H1 (cell line): ENCODE measurements around the gene PLPP4. TPM values are rescaled to one million over a fixed set of nuclear protein-coding genes. Genes with fewer than 3 reads are reported as not detected.

Experiments
- CTCF ChIA-PET: fragments of 300-600 bp; sonication (Branson Sonifier 250); formaldehyde crosslinking; loops from one replicate; lab custom pipeline; 2021; ENCODE audit not compliant: partially characterized antibody; lab: Charles Lee
- POLR2A ChIA-PET: fragments of 300-600 bp; sonication (Branson Sonifier 250); formaldehyde crosslinking; loops from one replicate; lab custom pipeline; 2021; ENCODE audit warnings: inconsistent platforms; ENCODE audit not compliant: partially characterized antibody; lab: Charles Lee
- DNase-seq, 2 experiments: peaks; one replicate each; pipeline versions ENCODE4 v3.0.0 to v3.0.0-alpha.2; 2010 to 2022; ENCODE audit warnings: low spot score in 2 of 2, low read depth in 1 of 2, mixed read lengths in 1 of 2
- FAIRE-seq: peaks from 2 replicates; lab custom pipeline; 2011; peaks lifted over from hg19 to GRCh38; lab: Jason Lieb, UNC
- H2AFZ ChIP-seq: 2 replicates; pipeline ENCODE4 v1.8.1; 2012; ENCODE audit warnings: low read length, inconsistent platforms
- H2AK5ac ChIP-seq: 2 replicates; pipeline ENCODE4 v1.6.1; 2013; ENCODE audit warnings: low read depth, low read length
- H2BK120ac ChIP-seq: replicated peaks from 2 replicates; pipeline ENCODE3; 2013; ENCODE audit warnings: low read depth, low read length, inconsistent platforms
- H2BK12ac ChIP-seq: 2 replicates; pipeline ENCODE4 v1.6.1; 2013; ENCODE audit warnings: low read depth, low read length
- H2BK15ac ChIP-seq: 2 replicates; pipeline ENCODE4 v1.6.1; 2013; ENCODE audit warnings: low read length
- H2BK20ac ChIP-seq: 2 replicates; pipeline ENCODE4 v1.6.1; 2013; ENCODE audit warnings: low read length
- H2BK5ac ChIP-seq: 2 replicates; pipeline ENCODE4 v1.6.1; 2013; ENCODE audit warnings: low read depth, low read length
- H3K14ac ChIP-seq: 2 replicates; pipeline ENCODE4 v1.6.1; 2013; ENCODE audit warnings: inconsistent platforms; ENCODE audit not compliant: insufficient read length
- H3K18ac ChIP-seq: 2 replicates; pipeline ENCODE4 v1.6.1; 2013; ENCODE audit warnings: low read length; ENCODE audit errors: extremely low read depth
- H3K23ac ChIP-seq: 2 replicates; pipeline ENCODE4 v1.6.1; 2013; ENCODE audit warnings: inconsistent platforms; ENCODE audit not compliant: insufficient read length
- H3K23me2 ChIP-seq: 2 replicates; pipeline ENCODE4 v1.6.1; 2013; ENCODE audit warnings: low read depth, low read length
- H3K27ac ChIP-seq: 2 replicates; pipeline ENCODE4 v1.6.1; 2011; ENCODE audit warnings: low read depth, low read length, inconsistent platforms
- H3K27me3 ChIP-seq, 4 experiments: replicated peaks in 1 of 4; 1 replicate in 1 of 4; 2 replicates in 3 of 4; pipeline versions ENCODE4 v1.6.1 to v1.8.1; 2011 to 2013; ENCODE audit warnings: low read length in 3 of 4, mild to moderate bottlenecking in 3 of 4, inconsistent platforms in 2 of 4, mixed read lengths in 2 of 4, moderate library complexity in 1 of 4; ENCODE audit not compliant: control insufficient read depth in 3 of 4, insufficient read depth in 3 of 4; ENCODE audit errors: extremely low read depth in 1 of 4
- H3K36me3 ChIP-seq, 4 experiments: 2 replicates each; pipeline versions ENCODE4 v1.6.1 to v1.8.1; 2011 to 2013; ENCODE audit warnings: mild to moderate bottlenecking in 4 of 4, low read length in 3 of 4, moderate library complexity in 2 of 4, control low read depth in 1 of 4, inconsistent platforms in 1 of 4; ENCODE audit not compliant: insufficient read depth in 4 of 4, control insufficient read depth in 2 of 4
- H3K4ac ChIP-seq: replicated peaks from 2 replicates; pipeline ENCODE3; 2013; ENCODE audit warnings: low read length, low read depth, mixed read lengths, inconsistent platforms; ENCODE audit not compliant: insufficient read length
- H3K4me1 ChIP-seq, 4 experiments: replicated peaks in 1 of 4; 1 replicate in 1 of 4; 2 replicates in 3 of 4; pipeline versions ENCODE4 v1.6.1 to v1.8.1; 2011 to 2013; ENCODE audit warnings: low read length in 3 of 4, inconsistent platforms in 2 of 4, mixed read lengths in 1 of 4; ENCODE audit not compliant: insufficient read depth in 4 of 4, control insufficient read depth in 3 of 4
- H3K4me2 ChIP-seq, 2 experiments: 2 replicates each; pipeline versions ENCODE4 v1.6.1 to v1.8.1; 2011 to 2013; ENCODE audit warnings: low read depth in 2 of 2, low read length in 2 of 2, control low read depth in 1 of 2, inconsistent platforms in 1 of 2, mild to moderate bottlenecking in 1 of 2; ENCODE audit not compliant: insufficient read depth in 1 of 2
- H3K4me3 ChIP-seq, 4 experiments: fragments of 200-600, 300-600 bp in 1 of 4; sonication (generic), shearing (Covaris generic), sonication (Bioruptor Twin) in 1 of 4; 2 replicates each; pipeline versions ENCODE4 v1.5.1 to v1.8.1; 2011 to 2016; ENCODE audit warnings: low read length in 4 of 4, low read depth in 3 of 4, control low read depth in 2 of 4, inconsistent platforms in 2 of 4, mild to moderate bottlenecking in 2 of 4, mixed read lengths in 1 of 4, moderate library complexity in 1 of 4; ENCODE audit not compliant: insufficient read depth in 2 of 4; ENCODE audit errors: extremely low read depth in 1 of 4
- H3K56ac ChIP-seq: replicated peaks from 2 replicates; pipeline ENCODE3; 2013; ENCODE audit warnings: low read depth, mild to moderate bottlenecking, mixed read lengths, low read length, inconsistent platforms; ENCODE audit not compliant: insufficient read length
- H3K79me1 ChIP-seq: 2 replicates; pipeline ENCODE4 v1.6.1; 2013; ENCODE audit warnings: low read depth, low read length, control low read depth
- H3K79me2 ChIP-seq, 2 experiments: 2 replicates each; pipeline versions ENCODE4 v1.6.1 to v1.8.1; 2012 to 2013; ENCODE audit warnings: low read length in 2 of 2, mild to moderate bottlenecking in 2 of 2, inconsistent platforms in 1 of 2; ENCODE audit not compliant: insufficient read depth in 2 of 2, control insufficient read depth in 1 of 2
- H3K9ac ChIP-seq, 4 experiments: replicated peaks in 1 of 4; 1 replicate in 1 of 4; 2 replicates in 3 of 4; pipeline versions ENCODE4 v1.6.1 to v1.8.1; 2011 to 2013; ENCODE audit warnings: low read depth in 3 of 4, low read length in 3 of 4, control low read depth in 2 of 4, mild to moderate bottlenecking in 2 of 4, moderate library complexity in 2 of 4, inconsistent platforms in 1 of 4; ENCODE audit errors: extremely low read depth in 1 of 4
- H3K9me3 ChIP-seq, 2 experiments: 2 replicates each; pipeline versions ENCODE4 v1.6.1 to v1.8.1; 2012 to 2013; ENCODE audit warnings: mild to moderate bottlenecking in 2 of 2, moderate library complexity in 2 of 2, control low read depth in 1 of 2, inconsistent platforms in 1 of 2, low read depth in 1 of 2, low read length in 1 of 2, mixed read lengths in 1 of 2; ENCODE audit not compliant: insufficient read depth in 2 of 2
- H4K20me1 ChIP-seq, 2 experiments: replicated peaks in 1 of 2; 2 replicates each; pipeline versions ENCODE3 to v1.8.1; 2011 to 2013; ENCODE audit warnings: inconsistent platforms in 2 of 2, low read length in 2 of 2, mild to moderate bottlenecking in 1 of 2; ENCODE audit not compliant: insufficient read depth in 2 of 2, control insufficient read depth in 1 of 2
- H4K5ac ChIP-seq: 2 replicates; pipeline ENCODE4 v1.6.1; 2013; ENCODE audit warnings: low read length, low read depth, mixed read lengths, inconsistent platforms; ENCODE audit not compliant: insufficient read length
- H4K8ac ChIP-seq: 2 replicates; pipeline ENCODE4 v1.8.0; 2013; ENCODE audit warnings: mild to moderate bottlenecking, moderate library complexity, low read length, inconsistent platforms; ENCODE audit not compliant: insufficient read depth; ENCODE audit errors: extremely low read depth
- H4K91ac ChIP-seq: replicated peaks from 2 replicates; pipeline ENCODE3; 2013; ENCODE audit warnings: low read length, mixed read lengths, inconsistent platforms; ENCODE audit not compliant: insufficient read length
- CHD1 ChIP-seq: IDR thresholded peaks from 2 replicates; pipeline ENCODE4 v1.6.1; 2012; ENCODE audit warnings: low read depth, low read length, improper control_type of control experiment
- CTCF ChIP-seq, 3 experiments: IDR thresholded peaks; 1 replicate in 2 of 3; 2 replicates in 1 of 3; pipeline versions ENCODE4 v1.5.1 to v1.6.1; 2011; ENCODE audit warnings: low read length in 3 of 3, mild to moderate bottlenecking in 3 of 3, inconsistent platforms in 2 of 3, low read depth in 1 of 3, moderate library complexity in 1 of 3; ENCODE audit not compliant: insufficient read depth in 1 of 3; ENCODE audit errors: control extremely low read depth in 1 of 3
- E2F6 ChIP-seq: IDR thresholded peaks from 2 replicates; pipeline ENCODE4 v1.6.1; 2012; ENCODE audit warnings: inconsistent platforms
- EGR1 ChIP-seq: IDR thresholded peaks from 2 replicates; pipeline ENCODE4 v1.6.1; 2011; ENCODE audit warnings: low read depth, low read length, borderline replicate concordance
- HDAC2 ChIP-seq, 2 experiments: fragments of 300-600 bp in 1 of 2; sonication (generic) in 1 of 2; IDR thresholded peaks; 2 replicates each; pipeline ENCODE4 v1.6.1; 2011 to 2012; ENCODE audit warnings: low read depth in 2 of 2, low read length in 2 of 2, mild to moderate bottlenecking in 2 of 2, moderate library complexity in 2 of 2, borderline replicate concordance in 1 of 2, inconsistent platforms in 1 of 2
- KDM5A ChIP-seq: fragments of 200-600 bp; IDR thresholded peaks from 2 replicates; pipeline ENCODE4 v1.7.1; 2012; ENCODE audit warnings: mild to moderate bottlenecking, low read length, inconsistent platforms, mixed read lengths
- POLR2A ChIP-seq, 2 experiments: IDR thresholded peaks; 1 replicate in 1 of 2; 2 replicates in 1 of 2; pipeline ENCODE4 v1.6.1; 2011; ENCODE audit warnings: low read depth in 2 of 2, low read length in 2 of 2, mild to moderate bottlenecking in 2 of 2; ENCODE audit errors: control extremely low read depth in 1 of 2
- SP1 ChIP-seq: IDR thresholded peaks from 2 replicates; pipeline ENCODE4 v1.6.1; 2011; ENCODE audit warnings: low read depth, low read length
- SP4 ChIP-seq: IDR thresholded peaks from 2 replicates; pipeline ENCODE4 v1.6.1; 2012; ENCODE audit warnings: low read length, inconsistent platforms
- ZNF274 ChIP-seq: IDR thresholded peaks from 2 replicates; pipeline ENCODE4 v1.7.0; 2012; ENCODE audit warnings: low read length, borderline replicate concordance; ENCODE audit errors: extremely low read depth
- WGBS, 2 experiments: shearing (Covaris generic) in 1 of 2; methylation state at CpG; one replicate each; pipeline versions ENCODE4 v1.1.6 to v1.1.7; 2013 to 2015; ENCODE audit warnings: low lambda C conversion rate in 2 of 2, mixed read lengths in 2 of 2, inconsistent platforms in 1 of 2, low coverage in 1 of 2, missing lambda C conversion rate in 1 of 2; ENCODE audit not compliant: insufficient replicate concordance in 2 of 2, insufficient coverage in 1 of 2, insufficient read length in 1 of 2; ENCODE audit errors: extremely low coverage in 1 of 2, missing lambda C conversion rate in 1 of 2; 5-methylcytosine and 5-hydroxymethylcytosine counted together
- polyA plus RNA-seq, 7 experiments: library from polyadenylated mRNA; depleted of rRNA in 3 of 7; stranded (reverse) in 5 of 7; unstranded in 2 of 7; fragments of >200 nt in 5 of 7; fragments of 200-250 nt in 2 of 7; gene quantifications; 1 replicate in 5 of 7; 2 replicates in 1 of 7; 4 replicates in 1 of 7; pipeline versions ENCODE4 v1.2.1 to v1.2.3, GENCODE V29; 2011 to 2013; ENCODE audit warnings: missing spikeins in 2 of 7, mixed read lengths in 2 of 7
- total RNA-seq: library from RNA; stranded (reverse); fragmentation: NEBNext Ultra II Directional; extraction: Animal tissue kit (Norgen Biotek cat#: 25700); gene quantifications from 2 replicates; pipeline ENCODE4 v1.2.1, GENCODE V29; 2021

Gene PLPP4
- total and polyA plus RNA-seq, 2 of the 8 experiments (the other 6 are each of a cell fraction or from before 2014, with no cell fraction given) = 0.30 TPM; not detected in 1

- POLR2A ChIA-PET = no interaction called here
- no peak for TF ChIP-seq EGR1
- no peak for TF ChIP-seq E2F6
- TF ChIP-seq ZNF274 = no peak
- no peak for TF ChIP-seq SP1
- TF ChIP-seq POLR2A (IDR thresholded peaks at IDR 0.05; ENCODE audit: control extremely low read depth in 1 of 2, low read depth in 2 of 2, low read length in 2 of 2) = no peak
- no peak for TF ChIP-seq KDM5A
- no peak for TF ChIP-seq CTCF (IDR thresholded peaks at IDR 0.05; ENCODE audit: control extremely low read depth in 1 of 3, insufficient read depth in 1 of 3, low read depth in 1 of 3, low read length in 3 of 3)
- no peak for TF ChIP-seq CHD1
- no peak for TF ChIP-seq SP4
- no peak for TF ChIP-seq HDAC2 (IDR thresholded peaks at IDR 0.05; ENCODE audit: borderline replicate concordance in 1 of 2, low read depth in 2 of 2, low read length in 2 of 2)
Measured at GRCh38 chr10:120429395-120429794, 27.6 kb upstream of the PLPP4 start.

More at GRCh38 chr10:120429395-120429794, 27.6 kb upstream of the PLPP4 start:
- no peak overlapping the region for H2BK5ac ChIP-seq
- no peak overlapping the region for H3K27ac ChIP-seq
- H4K5ac ChIP-seq = no peak overlapping the region
- no peak overlapping the region for H3K4ac ChIP-seq
- H2BK20ac ChIP-seq = no peak overlapping the region
- H2BK12ac ChIP-seq = no peak overlapping the region
- H3K4me3 ChIP-seq = no peak overlapping the region
- no peak for DNase-seq
- WGBS, 2 experiments = 93% methylated on average over 5 of the region's 5 CpGs; no CpG with 5 or more reads in 1 of the 2 experiments
- H3K18ac ChIP-seq = no peak overlapping the region
- H2AFZ ChIP-seq = no peak overlapping the region
- no peaks in the 10 kb centered on the region for H3K79me1 ChIP-seq
- H4K8ac ChIP-seq = no peak overlapping the region
- H3K4me2 ChIP-seq = no peak overlapping the region
- no peaks in the 10 kb centered on the region for H3K9me3 ChIP-seq
- H2AK5ac ChIP-seq = no peak overlapping the region
- FAIRE-seq = no peak
- no peaks in the 10 kb centered on the region for H3K36me3 ChIP-seq
- no peak overlapping the region for H3K56ac ChIP-seq
- H3K23ac ChIP-seq = no peak overlapping the region
- no peaks in the 10 kb centered on the region for H3K79me2 ChIP-seq
- H2BK15ac ChIP-seq = no peak overlapping the region
- no peaks in the 10 kb centered on the region for H3K4me1 ChIP-seq
- no peak overlapping the region for H3K14ac ChIP-seq
- H3K23me2 ChIP-seq = no peaks in the 10 kb centered on the region
- H3K27me3 ChIP-seq = no peaks in the 10 kb centered on the region
- no peak overlapping the region for H3K9ac ChIP-seq
- no peak overlapping the region for H2BK120ac ChIP-seq
- no peaks in the 10 kb centered on the region for H4K20me1 ChIP-seq
- CTCF ChIA-PET = no interaction called here
- no peak overlapping the region for H4K91ac ChIP-seq
